Hindlimb muscle (tissue), 1 donor: ENCODE results near the gene PSME3. TPM values are rescaled to one million over a fixed set of nuclear protein-coding genes. Genes with fewer than 3 reads are reported as not detected.

Source experiments
- DNase-seq: peaks from one replicate; pipeline ENCODE4 v3.0.0-alpha.2; 2013
- polyA plus RNA-seq: library from polyadenylated mRNA; unstranded; fragments of 120-200 nt; gene quantifications from one replicate; pipeline ENCODE4 v1.2.1, GENCODE V29; 2013; ENCODE audit not compliant: insufficient read length

Gene PSME3
- polyA plus RNA-seq, 1 donor = 48.1 TPM

GRCh38 chr17:42818379-42818778 is 14.8 kb upstream of the PSME3 start:
- DNase-seq = no peak

GRCh38 chr17:42819939-42820535 is 13.2 kb upstream of the PSME3 start:
- no peak for DNase-seq

GRCh38 chr17:42821176-42821575 is 12.0 kb upstream of the PSME3 start:
- no peak for DNase-seq

- DNase-seq = no peak
Measured at GRCh38 chr17:42827472-42827871, 5.7 kb upstream of the PSME3 start.

- no peak for DNase-seq
Measured at GRCh38 chr17:42830971-42831370, 2.2 kb upstream of the PSME3 start.

- no peak for DNase-seq
Measured at GRCh38 chr17:42832213-42832933, 824 bp upstream of the PSME3 start.

GRCh38 chr17:42833767-42834422 is 698 bp downstream of the PSME3 start:
- no peak for DNase-seq

GRCh38 chr17:42835732-42836131 is 2.5 kb downstream of the PSME3 start:
- DNase-seq = no peak

GRCh38 chr17:42841975-42842685 is 8.9 kb downstream of the PSME3 start:
- DNase-seq = no peak

- DNase-seq = peak; percentile 40
Measured at GRCh38 chr17:42843358-42843934, 10.2 kb downstream of the PSME3 start.

- DNase-seq = no peak
Measured at GRCh38 chr17:42844271-42844670, 11.1 kb downstream of the PSME3 start, which contains the start of gene AOC2. Gene AOC2, plus strand, starts transcription at chr17:42844580. Its CDS starts 47 bp downstream, at chr17:42844627.

- DNase-seq = no peak
Measured at GRCh38 chr17:42844761-42845555, 11.8 kb downstream of the PSME3 start.

- DNase-seq = no peak
Measured at GRCh38 chr17:42845556-42845917, 12.3 kb downstream of the PSME3 start.

- no peak for DNase-seq
Measured at GRCh38 chr17:42845918-42846593, 12.9 kb downstream of the PSME3 start.

GRCh38 chr17:42846594-42847280 is 13.5 kb downstream of the PSME3 start:
- DNase-seq = no peak

- DNase-seq = no peak
Measured at GRCh38 chr17:42848093-42848492, 14.9 kb downstream of the PSME3 start.

GRCh38 chr17:42849031-42849430 is 15.8 kb downstream of the PSME3 start:
- DNase-seq = no peak

- no peak for DNase-seq
Measured at GRCh38 chr17:42849451-42850181, 16.4 kb downstream of the PSME3 start.

- DNase-seq = no peak
Measured at GRCh38 chr17:42850954-42851353, 17.8 kb downstream of the PSME3 start, which contains the start of gene AOC3. Gene AOC3, plus strand, starts transcription at chr17:42851199. Its CDS starts 145 bp downstream, at chr17:42851344.
